Measurements from ENCODE around the gene PHF21B.

DNA sequence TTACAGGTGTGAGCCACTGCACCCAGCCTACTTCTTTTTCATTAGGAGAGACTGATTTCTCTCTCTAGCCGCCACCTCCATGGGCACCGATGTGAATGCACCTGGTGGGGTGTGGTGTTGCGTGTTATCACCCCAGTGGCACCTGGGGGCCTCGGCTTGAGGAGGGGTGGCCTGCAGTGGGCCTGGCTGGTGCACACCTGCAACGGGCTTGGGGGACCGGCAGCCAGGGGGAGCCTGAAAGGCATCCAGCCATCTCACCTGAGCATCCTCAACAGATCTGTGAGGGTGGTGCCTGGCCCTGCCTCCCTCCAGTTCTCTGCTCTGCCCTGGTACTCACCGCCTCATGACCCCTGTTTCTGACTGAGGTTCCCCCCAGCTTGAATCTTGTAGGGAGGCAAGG, 148.6 kb downstream of the PHF21B start:
- TF ChIP-seq, protein P1, sequence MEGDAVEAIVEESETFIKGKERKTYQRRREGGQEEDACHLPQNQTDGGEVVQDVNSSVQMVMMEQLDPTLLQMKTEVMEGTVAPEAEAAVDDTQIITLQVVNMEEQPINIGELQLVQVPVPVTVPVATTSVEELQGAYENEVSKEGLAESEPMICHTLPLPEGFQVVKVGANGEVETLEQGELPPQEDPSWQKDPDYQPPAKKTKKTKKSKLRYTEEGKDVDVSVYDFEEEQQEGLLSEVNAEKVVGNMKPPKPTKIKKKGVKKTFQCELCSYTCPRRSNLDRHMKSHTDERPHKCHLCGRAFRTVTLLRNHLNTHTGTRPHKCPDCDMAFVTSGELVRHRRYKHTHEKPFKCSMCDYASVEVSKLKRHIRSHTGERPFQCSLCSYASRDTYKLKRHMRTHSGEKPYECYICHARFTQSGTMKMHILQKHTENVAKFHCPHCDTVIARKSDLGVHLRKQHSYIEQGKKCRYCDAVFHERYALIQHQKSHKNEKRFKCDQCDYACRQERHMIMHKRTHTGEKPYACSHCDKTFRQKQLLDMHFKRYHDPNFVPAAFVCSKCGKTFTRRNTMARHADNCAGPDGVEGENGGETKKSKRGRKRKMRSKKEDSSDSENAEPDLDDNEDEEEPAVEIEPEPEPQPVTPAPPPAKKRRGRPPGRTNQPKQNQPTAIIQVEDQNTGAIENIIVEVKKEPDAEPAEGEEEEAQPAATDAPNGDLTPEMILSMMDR (IDR thresholded peaks at IDR 0.05) = no peak
- no peak for TF ChIP-seq ZFX (IDR thresholded peaks at IDR 0.05; ENCODE audit: borderline replicate concordance)
